Measurements from ENCODE around the gene NFIB.

DNA sequence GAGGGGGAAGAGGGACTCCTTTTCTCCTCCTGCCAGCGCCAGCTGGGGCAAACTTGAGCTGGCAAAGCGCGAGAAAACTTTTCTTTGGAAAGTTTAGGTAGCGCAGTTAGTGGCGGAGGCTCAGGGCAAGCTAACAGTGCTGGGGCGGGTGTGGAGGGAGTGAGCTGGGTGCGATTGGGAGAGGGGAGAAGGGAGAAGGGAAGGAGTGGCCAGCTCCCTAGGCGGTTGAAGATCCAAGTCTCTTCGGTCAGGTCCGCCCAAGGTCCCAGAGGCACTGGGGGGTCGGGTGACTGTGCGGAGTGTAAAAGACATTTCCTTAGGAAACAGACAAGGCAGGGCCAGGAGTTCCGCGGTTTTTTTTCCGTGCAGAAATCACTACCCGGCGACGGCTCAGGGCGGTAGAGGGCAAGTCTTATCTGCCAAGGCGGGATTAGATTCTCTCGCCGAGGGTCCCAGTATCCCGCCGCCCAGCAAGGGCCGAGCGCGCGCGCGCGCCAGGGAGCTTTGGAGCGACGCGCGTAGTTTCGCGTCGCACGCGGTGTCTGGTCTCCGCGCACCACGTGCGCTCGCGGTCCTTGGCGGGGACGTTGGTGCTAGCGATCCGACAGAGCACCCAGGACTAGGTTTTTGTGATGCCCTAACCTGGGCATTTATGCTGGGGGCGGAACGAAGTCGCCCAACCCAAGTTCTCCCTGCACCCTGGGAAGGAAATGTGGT is 33.6 kb upstream of the NFIB start:
- TF ChIP-seq YY1 (IDR thresholded peaks at IDR 0.05; ENCODE audit: insufficient read depth, insufficient read length): no peak
- TF ChIP-seq ZNF274 (IDR thresholded peaks at IDR 0.05; ENCODE audit: low read depth, low read length): no peak
- TF ChIP-seq SUZ12 (IDR thresholded peaks at IDR 0.05; ENCODE audit: extremely low read depth, insufficient read depth, insufficient read length): peak; percentile 87

All from NT2/D1 (cell line).